Endothelial cell of umbilical vein (primary cell): ENCODE results near the gene SLC4A2. TPM values are rescaled to one million over a fixed set of nuclear protein-coding genes. Genes with fewer than 3 reads are reported as not detected.

Experiments
- BruUV-seq: library from RNA; stranded (reverse); fragments of 400-500 nt; replicated peaks from 2 replicates; lab custom pipeline; 2021; lab: Mats Ljungman, UMichigan
- CTCF ChIA-PET: fragments of 300-600, 350-600 bp; sonication (Branson Sonifier 250); formaldehyde crosslinking; loops from one replicate; lab custom pipeline; 2021; ENCODE audit warnings: antibody characterized with exemption, inconsistent platforms; lab: Charles Lee
- POLR2A ChIA-PET: fragments of 300-600, 350-600 bp; sonication (Branson Sonifier 250); formaldehyde crosslinking; loops from one replicate; lab custom pipeline; 2021; ENCODE audit warnings: antibody characterized with exemption, inconsistent platforms; lab: Charles Lee
- DNase-seq: peaks from one replicate; pipeline ENCODE4 v3.0.0-alpha.2; 2011; ENCODE audit warnings: low read depth, low spot score
- FAIRE-seq: peaks from 2 replicates; lab custom pipeline; 2011; peaks lifted over from hg19 to GRCh38; lab: Jason Lieb, UNC
- H2AFZ ChIP-seq: 2 replicates; pipeline ENCODE4 v1.6.0; 2012; ENCODE audit warnings: low read depth, low read length, control low read depth, inconsistent platforms
- H3K27ac ChIP-seq: 2 replicates; pipeline ENCODE4 v1.5.1; 2011; ENCODE audit warnings: low read depth, mild to moderate bottlenecking, control low read depth, low read length, moderate library complexity; ENCODE audit not compliant: insufficient read depth
- H3K27me3 ChIP-seq, 2 experiments: 2 replicates each; pipeline versions ENCODE4 v1.6.0 to v1.6.1; 2011; ENCODE audit warnings: low read length in 2 of 2, mixed read lengths in 1 of 2; ENCODE audit not compliant: control insufficient read depth in 2 of 2, insufficient read depth in 2 of 2
- H3K36me3 ChIP-seq, 2 experiments: 2 replicates in 1 of 2; 3 replicates in 1 of 2; pipeline ENCODE4 v1.5.1; 2011; ENCODE audit warnings: low read length in 2 of 2, mild to moderate bottlenecking in 1 of 2, moderate library complexity in 1 of 2; ENCODE audit not compliant: control insufficient read depth in 2 of 2, insufficient read depth in 2 of 2; ENCODE audit errors: extremely low read depth in 1 of 2
- H3K4me1 ChIP-seq: 3 replicates; pipeline ENCODE4 v1.5.1; 2011; ENCODE audit warnings: mild to moderate bottlenecking, low read length; ENCODE audit not compliant: control insufficient read depth, insufficient read depth; ENCODE audit errors: extremely low read depth
- H3K4me2 ChIP-seq: 2 replicates; pipeline ENCODE4 v1.6.1; 2011; ENCODE audit warnings: low read length, control low read depth, mixed read lengths; ENCODE audit not compliant: insufficient read depth
- H3K4me3 ChIP-seq, 3 experiments: fragments of 200-600 bp in 1 of 3; sonication (generic), shearing (Covaris generic) in 1 of 3; replicated peaks in 1 of 3; 2 replicates each; pipeline ENCODE4 v1.5.1; 2011 to 2016; ENCODE audit warnings: control low read depth in 3 of 3, low read length in 3 of 3, mild to moderate bottlenecking in 2 of 3, inconsistent platforms in 1 of 3, low read depth in 1 of 3, moderate library complexity in 1 of 3; ENCODE audit not compliant: insufficient read depth in 1 of 3
- H3K79me2 ChIP-seq: 2 replicates; pipeline ENCODE4 v1.6.0; 2012; ENCODE audit warnings: low read length, inconsistent platforms; ENCODE audit not compliant: control insufficient read depth, insufficient read depth
- H3K9ac ChIP-seq: replicated peaks from 2 replicates; pipeline ENCODE3; 2011; ENCODE audit warnings: low read length, control low read depth; ENCODE audit not compliant: insufficient read depth; ENCODE audit errors: extremely low read depth
- H3K9me1 ChIP-seq: replicated peaks from 3 replicates; pipeline ENCODE4 v1.6.0; 2011; ENCODE audit warnings: mild to moderate bottlenecking, low read length; ENCODE audit not compliant: control insufficient read depth, insufficient read depth; ENCODE audit errors: extremely low read depth
- H3K9me3 ChIP-seq: replicated peaks from 2 replicates; pipeline ENCODE4 v1.5.1; 2012; ENCODE audit warnings: low read length, inconsistent platforms; ENCODE audit not compliant: control insufficient read depth, insufficient read depth
- H4K20me1 ChIP-seq: replicated peaks from 2 replicates; pipeline ENCODE3; 2011; ENCODE audit warnings: mild to moderate bottlenecking, low read length; ENCODE audit not compliant: control insufficient read depth, insufficient read depth; ENCODE audit errors: extremely low read depth
- CTCF ChIP-seq, 2 donors: IDR thresholded peaks; 1 replicate in 1 of 2; 2 replicates in 1 of 2; pipeline ENCODE4 v1.5.1; 2011; ENCODE audit warnings: low read length in 2 of 2, mild to moderate bottlenecking in 2 of 2, moderate library complexity in 2 of 2, control low read depth in 1 of 2, inconsistent platforms in 1 of 2, low read depth in 1 of 2; ENCODE audit not compliant: insufficient read depth in 1 of 2; ENCODE audit errors: extremely low read depth in 1 of 2
- EZH2 ChIP-seq: IDR thresholded peaks from 2 replicates; pipeline ENCODE4 v1.6.1; 2012; ENCODE audit warnings: borderline replicate concordance, low read depth, mild to moderate bottlenecking, moderate library complexity, low read length, inconsistent platforms; ENCODE audit not compliant: severe bottlenecking
- FOS ChIP-seq: IDR thresholded peaks from 2 replicates; pipeline ENCODE4 v1.6.1; 2011; ENCODE audit warnings: mild to moderate bottlenecking, low read length, moderate library complexity, borderline replicate concordance; ENCODE audit not compliant: insufficient read depth
- GATA2 ChIP-seq: IDR thresholded peaks from 2 replicates; pipeline ENCODE4 v1.7.0; 2011; ENCODE audit warnings: low read depth, mild to moderate bottlenecking, moderate library complexity, mixed read lengths, low read length; ENCODE audit not compliant: insufficient read length, insufficient read depth
- JUN ChIP-seq: IDR thresholded peaks from 2 replicates; pipeline ENCODE4 v1.6.1; 2011; ENCODE audit warnings: borderline replicate concordance, low read depth; ENCODE audit not compliant: insufficient read length, insufficient read depth
- MAX ChIP-seq: IDR thresholded peaks from 2 replicates; pipeline ENCODE4 v1.6.1; 2011; ENCODE audit not compliant: insufficient read depth, insufficient read length
- MYC ChIP-seq: IDR thresholded peaks from one replicate; pipeline ENCODE4 v1.6.1; 2011; ENCODE audit warnings: mild to moderate bottlenecking, low read depth, low read length
- POLR2A ChIP-seq: IDR thresholded peaks from 2 replicates; pipeline ENCODE4 v1.6.1; 2012; ENCODE audit warnings: low read depth, mild to moderate bottlenecking, control low read depth, low read length
- POLR2AphosphoS5 ChIP-seq: IDR thresholded peaks from 2 replicates; pipeline ENCODE4 v1.6.1; 2012; ENCODE audit warnings: low read depth, mild to moderate bottlenecking, control low read depth, low read length, moderate library complexity; ENCODE audit not compliant: insufficient read depth
- dilution Hi-C: fragments of 300-500 bp; cut with MboI; formaldehyde crosslinking; loops from one replicate; pipeline ENCODE4 v1.15.0; 2019; ENCODE audit warnings: low sequenced_read_pairs; ENCODE audit not compliant: extremely low pct_ligation_motif_present
- intact Hi-C: fragments of 100-400 bp; cut with micrococcal nuclease; formaldehyde crosslinking; loops from one replicate; pipeline ENCODE4 v1.10.0; 2022
- polyA plus RNA-seq, 4 experiments: library from polyadenylated mRNA; depleted of rRNA in 3 of 4; stranded (reverse) in 3 of 4; unstranded in 1 of 4; fragments of >200 nt; gene quantifications; 2 replicates each; pipeline versions ENCODE4 v1.2.1 to v1.2.3, GENCODE V29; 2011 to 2012; ENCODE audit warnings: missing spikeins in 1 of 4
- total RNA-seq: library from RNA; stranded (reverse); gene quantifications from 2 replicates; pipeline ENCODE4 v1.2.3, GENCODE V29; 2021

The SLC4A2 gene
- total and polyA plus RNA-seq, 2 donors (not counting 3 experiments of a cell fraction or from before 2014, with no cell fraction given): 108 to 172 TPM

DNA sequence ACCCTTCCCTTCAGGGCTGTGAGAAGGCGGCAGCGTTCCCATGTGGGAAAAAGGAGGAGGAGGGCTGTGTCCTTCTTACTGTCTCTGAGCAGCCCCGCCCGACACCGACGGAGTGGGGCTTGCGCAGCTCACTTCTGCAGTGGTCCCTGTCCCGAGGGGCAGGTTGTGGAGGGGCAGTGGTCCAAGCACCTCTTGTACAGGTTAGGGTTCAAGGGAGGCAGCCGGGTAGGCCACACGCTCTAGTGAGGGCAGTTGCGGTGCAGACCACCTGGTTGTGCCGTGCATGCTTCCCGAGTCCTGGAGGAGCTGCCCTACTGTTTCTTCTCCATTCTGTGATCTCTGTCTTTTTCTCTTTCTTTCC, 59.6 kb downstream of the SLC4A2 start:
- FAIRE-seq (no peak), DNase-seq (no peak)
- TF ChIP-seq EZH2 (no peak), MAX (no peak), POLR2A (no peak), GATA2 (no peak), JUN (no peak), POLR2AphosphoS5 (no peak), CTCF (IDR thresholded peaks at IDR 0.05; ENCODE audit: extremely low read depth in 1 of 2, insufficient read depth in 1 of 2, low read depth in 1 of 2, low read length in 2 of 2) (no peak), MYC (no peak), FOS (no peak)
- H4K20me1 ChIP-seq: no peaks in the 10 kb centered on the region
- H3K4me1 ChIP-seq: peaks cover 14% of the 10 kb centered on the region
- no peak overlapping the region for H3K4me3 ChIP-seq
- peaks cover 25% of the 10 kb centered on the region for H3K79me2 ChIP-seq
- no TSS peak for BruUV-seq
- CTCF ChIA-PET: no interaction called here
- no peaks in the 10 kb centered on the region for H3K27me3 ChIP-seq
- dilution Hi-C loops: no loop called here
- H3K9ac ChIP-seq: no peak overlapping the region
- peaks cover 9 to 47% of the 10 kb centered on the region in 2 experiments for H3K36me3 ChIP-seq
- H3K9me1 ChIP-seq: no peaks in the 10 kb centered on the region
- H2AFZ ChIP-seq: no peak overlapping the region
- H3K9me3 ChIP-seq: no peaks in the 10 kb centered on the region
- no peak overlapping the region for H3K27ac ChIP-seq
- intact Hi-C loops: no loop called here
- H3K4me2 ChIP-seq: no peak overlapping the region
- POLR2A ChIA-PET: no interaction called here
